Right ventricle myocardium superior (tissue), 1 donor: Measurements from ENCODE around the gene PRR4. TPM values are rescaled to one million over a fixed set of nuclear protein-coding genes. Genes with fewer than 3 reads are reported as not detected.

ENCODE experiments used
- ATAC-seq: fragments of 200-7000 bp; cut with Tn5 transposase; one replicate; pipeline ENCODE4 v1.9.1; 2020; ENCODE audit warnings: mild to moderate bottlenecking; ENCODE audit not compliant: poor library complexity
- DNase-seq: peaks from one replicate; pipeline ENCODE4 v3.0.0-alpha.2; 2020
- intact Hi-C: fragments of 100-400 bp; cut with DNase I; formaldehyde crosslinking; loops from one replicate; pipeline ENCODE4 v1.11.2; 2022
- long read RNA-seq: library from polyadenylated mRNA; unstranded; transcript quantifications from one replicate; pipeline ENCODE4 v2.0.0, GENCODE V29; 2021
- total RNA-seq: library from RNA; stranded (reverse); fragmentation: NEBNext Ultra II Directional; extraction: Animal tissue kit (Norgen Biotek cat#: 25700); gene quantifications from one replicate; pipeline ENCODE4 v1.2.1, GENCODE V29; 2021
- donor health status: DM: no; HTN: yes; CAD: no; lungs with severe emphysema.

PRR4 gene, protein sequence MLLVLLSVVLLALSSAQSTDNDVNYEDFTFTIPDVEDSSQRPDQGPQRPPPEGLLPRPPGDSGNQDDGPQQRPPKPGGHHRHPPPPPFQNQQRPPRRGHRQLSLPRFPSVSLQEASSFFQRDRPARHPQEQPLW
- 1.1 TPM for total RNA-seq
- long read RNA-seq = 0 reads

- DNase-seq = no peak
- ATAC-seq = no peak
- intact Hi-C loops = no loop called here
These were observed at the start of gene PRR4 for GRCh38 chr12:10849425-10849878. TSS of gene PRR4 (minus strand) at chr12:10849475. CDS start at chr12:10849437, 38 bp downstream.

DNA sequence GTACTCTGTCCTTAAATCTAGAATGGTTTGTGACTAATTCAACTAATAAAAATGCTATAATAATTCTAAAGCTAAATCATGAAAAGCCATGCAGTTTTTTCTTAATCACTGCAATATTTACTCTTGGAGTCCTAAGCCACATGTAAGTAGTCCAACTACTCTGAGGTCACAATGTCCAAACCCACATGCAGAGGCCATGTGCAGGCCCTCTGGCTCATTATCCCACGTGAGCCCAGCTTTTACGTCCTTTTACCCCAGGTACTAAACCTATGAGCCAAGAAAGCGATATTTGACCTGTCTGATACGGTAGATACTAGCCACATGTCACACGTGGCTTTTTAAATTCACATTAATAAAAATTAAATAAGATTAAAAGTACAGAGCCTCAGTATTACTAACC lies 47.6 kb upstream of the PRR4 start:
- intact Hi-C loops = no loop called here
- no peak for ATAC-seq
- no peak for DNase-seq

- ATAC-seq (no peak), DNase-seq (no peak)
- intact Hi-C loops = no loop called here
These were observed 42.7 kb upstream of the PRR4 start for GRCh38 chr12:10891937-10892336.

- intact Hi-C loops = no loop called here
- DNase-seq = no peak
- no peak for ATAC-seq
These were observed 40.0 kb upstream of the PRR4 start for GRCh38 chr12:10889226-10889625.

DNA sequence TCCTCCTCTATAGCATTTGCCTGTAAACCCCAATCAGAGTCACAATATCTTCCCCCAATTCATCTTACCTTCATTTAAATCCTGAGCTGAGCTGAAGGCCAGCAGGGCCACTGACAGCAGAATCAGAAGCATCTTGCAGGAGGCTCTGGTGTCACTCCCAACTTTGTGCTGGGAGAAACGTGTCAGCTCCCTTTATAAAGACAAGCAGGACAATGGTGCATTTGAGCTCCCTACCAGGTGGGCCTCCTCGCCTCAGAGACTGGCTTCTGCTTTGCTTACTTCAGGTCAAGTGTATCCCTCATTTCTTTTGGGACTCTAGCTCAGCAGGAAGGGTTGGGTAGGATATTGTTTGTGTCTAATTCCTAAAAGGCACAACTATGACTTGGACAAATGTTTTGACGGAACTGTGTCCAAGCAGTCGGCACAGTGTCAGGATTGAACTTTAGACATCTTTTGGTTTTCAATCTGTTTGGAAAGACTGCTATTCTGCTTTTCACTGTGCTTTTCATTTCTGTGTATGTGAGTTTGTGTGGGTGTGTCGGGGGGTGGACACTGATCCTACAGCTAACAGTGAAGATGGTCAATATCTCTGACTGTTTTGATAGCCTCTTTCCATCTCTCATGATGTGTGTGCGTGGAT lies 34.9 kb upstream of the PRR4 start, which contains the start of gene PRH1:
PRH1 (minus strand) TSS at position 170 of the 640 bp plus-strand sequence; CDS start at position 132, 38 bp downstream.
- DNase-seq = no peak
- ATAC-seq = no peak
- intact Hi-C loops = no loop called here

GRCh38 chr12:10873378-10873777 lies 24.1 kb upstream of the PRR4 start:
- ATAC-seq (no peak), DNase-seq (no peak)
- intact Hi-C loops = no loop called here

GRCh38 chr12:10867381-10867780 lies 18.1 kb upstream of the PRR4 start:
- no peak for DNase-seq
- intact Hi-C loops = loop anchor here (10.0 kb wide), 1 partner anchor 617 kb away; no protein-coding TSS in a partner anchor
- ATAC-seq = no peak

DNA sequence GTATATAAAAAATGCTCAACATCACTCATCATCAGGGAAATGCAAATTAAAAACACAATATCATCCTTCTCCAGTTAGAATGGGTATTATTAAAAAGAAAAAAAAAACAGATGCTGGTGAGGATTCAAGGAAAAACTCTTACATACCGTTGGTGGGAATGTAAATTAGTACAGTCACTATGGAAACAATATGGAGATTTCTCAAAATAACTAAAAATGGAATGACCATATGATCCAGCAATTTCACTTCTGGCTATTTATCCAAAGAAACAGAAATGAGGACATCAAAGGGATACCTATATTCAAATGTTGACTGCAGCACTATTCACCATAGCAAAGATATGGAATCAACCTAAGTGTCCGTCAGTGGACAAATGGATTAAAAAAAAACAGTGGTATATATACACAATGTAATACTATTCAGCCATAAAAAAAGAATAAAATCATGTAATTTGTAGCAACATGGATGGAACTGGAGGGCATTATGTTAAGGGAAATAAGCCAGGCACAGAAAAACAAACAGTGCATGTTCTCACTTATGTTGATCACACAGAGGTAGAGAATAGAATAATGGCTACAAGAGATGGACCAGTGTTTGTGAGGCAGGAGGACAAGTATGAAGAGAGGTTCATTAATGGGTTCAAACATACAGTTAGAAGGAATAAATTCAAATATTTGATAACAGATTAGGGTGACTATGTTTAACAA lies 14.4 kb upstream of the PRR4 start:
- intact Hi-C loops = loop anchor here (10.0 kb wide), 1 partner anchor 621 kb away; no protein-coding TSS in a partner anchor
- ATAC-seq = no peak
- no peak for DNase-seq

DNA sequence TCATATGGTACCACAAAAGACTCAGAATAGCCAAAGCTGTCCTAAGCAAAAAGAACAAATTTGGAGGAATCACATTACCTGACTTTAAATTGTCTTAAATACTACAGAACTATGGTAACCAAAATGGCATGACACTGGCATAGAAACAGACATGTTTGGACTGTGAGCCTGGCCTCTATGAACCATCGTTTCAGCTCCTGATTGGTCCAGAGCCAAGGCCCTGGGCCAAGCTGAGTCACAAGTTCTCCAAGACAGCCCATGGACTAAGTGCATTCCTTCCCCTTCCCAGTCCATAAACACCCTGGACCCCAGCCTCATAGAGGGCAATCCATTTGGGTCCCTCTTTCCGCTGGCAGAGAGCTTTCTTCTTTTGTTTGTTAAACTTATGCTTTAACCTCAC lies 12.1 kb upstream of the PRR4 start:
- intact Hi-C loops = loop anchor here (10.0 kb wide), 1 partner anchor 623 kb away; no protein-coding TSS in a partner anchor
- ATAC-seq (no peak), DNase-seq (no peak)

GRCh38 chr12:10855807-10856206 lies 6.5 kb upstream of the PRR4 start:
- ATAC-seq (no peak), DNase-seq (no peak)
- intact Hi-C loops = no loop called here

- DNase-seq = no peak
- no peak for ATAC-seq
- intact Hi-C loops = no loop called here
These were observed 4.5 kb upstream of the PRR4 start for GRCh38 chr12:10853776-10854175.

DNA sequence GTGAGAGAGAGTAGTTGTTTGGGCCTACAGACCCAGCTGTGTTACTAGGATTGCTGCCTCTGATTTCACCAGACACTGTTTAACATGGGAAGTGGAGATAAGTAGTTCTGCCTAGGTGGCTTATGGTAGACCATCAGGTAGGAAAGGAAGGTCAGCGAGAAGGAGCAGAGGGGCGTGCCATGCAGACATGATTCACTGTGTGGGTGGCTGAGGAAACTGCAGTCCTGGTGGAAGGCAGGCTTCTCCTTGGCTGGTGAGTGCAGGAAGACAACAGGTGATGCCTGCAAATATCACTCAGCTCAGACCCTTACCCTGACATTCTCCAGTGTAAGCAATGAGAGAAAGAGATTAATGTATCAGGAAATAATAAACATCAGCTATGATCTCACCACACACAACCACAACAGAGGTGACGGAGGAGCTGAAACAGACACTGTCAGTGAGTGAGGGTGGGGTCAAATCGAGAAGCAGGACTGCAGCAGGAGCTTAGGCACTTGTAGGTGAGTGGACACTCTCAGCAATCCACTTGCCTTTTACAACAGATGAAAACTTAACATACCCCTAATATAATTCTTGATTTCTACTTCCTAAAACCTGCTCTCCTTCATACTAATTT lies 2.1 kb upstream of the PRR4 start:
- ATAC-seq (no peak), DNase-seq (no peak)
- intact Hi-C loops = no loop called here

DNA sequence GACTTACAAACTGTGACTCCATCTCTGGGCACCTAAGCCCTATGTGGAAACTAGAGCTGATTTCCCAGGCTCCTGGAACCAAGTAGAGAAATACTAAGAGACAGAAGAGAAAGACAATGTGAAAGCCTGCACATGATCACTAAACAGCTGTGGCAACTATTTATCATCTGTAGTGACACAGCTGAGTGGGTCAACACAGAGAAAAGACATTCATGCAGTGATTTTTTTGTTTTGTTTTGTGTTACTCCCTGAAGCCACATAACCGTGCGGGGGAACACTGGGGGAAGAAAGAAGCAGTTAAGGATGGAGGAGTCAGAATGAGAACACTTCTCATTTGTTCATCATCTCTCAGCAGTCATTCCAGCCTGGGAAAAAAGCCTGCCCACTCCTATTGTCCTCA lies 1.5 kb downstream of the PRR4 start:
- DNase-seq = no peak
- intact Hi-C loops = no loop called here
- ATAC-seq = no peak

DNA sequence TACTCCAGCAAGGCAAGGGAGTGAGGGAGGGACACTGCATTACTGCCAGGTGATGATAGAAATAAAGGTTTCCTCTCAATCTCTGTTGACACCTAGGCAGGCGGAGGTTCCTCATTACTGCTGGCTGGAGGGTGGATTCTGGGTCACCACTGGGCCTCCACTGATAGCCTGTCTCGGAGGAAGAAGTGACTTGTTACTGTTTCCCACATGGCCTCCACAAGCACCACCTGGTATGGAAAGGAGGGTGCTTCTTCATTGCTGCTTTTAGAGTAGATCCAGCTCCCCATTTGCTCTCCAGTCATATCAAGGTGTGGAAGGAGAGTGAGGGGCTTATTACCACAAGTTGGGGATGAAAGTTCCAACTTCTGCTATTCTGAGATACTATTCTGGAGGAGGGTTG lies 6.4 kb downstream of the PRR4 start:
- DNase-seq (no peak), ATAC-seq (no peak)
- intact Hi-C loops = no loop called here

DNA sequence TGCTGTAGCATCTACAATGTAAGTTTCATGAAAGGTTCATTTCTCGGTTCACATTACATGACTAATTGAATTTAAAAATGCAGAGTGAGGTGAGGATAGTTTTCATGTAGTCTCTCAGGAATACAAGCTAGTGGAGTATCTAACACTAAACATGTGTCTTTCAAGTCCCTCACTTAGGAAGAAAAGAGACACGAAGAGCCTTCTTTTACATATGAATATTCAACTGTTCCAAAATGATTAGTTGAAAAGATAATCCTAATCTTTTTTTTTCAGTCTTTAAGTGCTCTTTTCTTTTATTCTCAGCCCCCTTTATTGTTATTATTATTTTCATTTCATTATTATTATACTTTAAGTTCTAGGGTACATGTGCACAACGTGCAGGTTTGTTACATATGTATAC lies 10.8 kb downstream of the PRR4 start:
- no peak for ATAC-seq
- intact Hi-C loops = no loop called here
- no peak for DNase-seq

DNA sequence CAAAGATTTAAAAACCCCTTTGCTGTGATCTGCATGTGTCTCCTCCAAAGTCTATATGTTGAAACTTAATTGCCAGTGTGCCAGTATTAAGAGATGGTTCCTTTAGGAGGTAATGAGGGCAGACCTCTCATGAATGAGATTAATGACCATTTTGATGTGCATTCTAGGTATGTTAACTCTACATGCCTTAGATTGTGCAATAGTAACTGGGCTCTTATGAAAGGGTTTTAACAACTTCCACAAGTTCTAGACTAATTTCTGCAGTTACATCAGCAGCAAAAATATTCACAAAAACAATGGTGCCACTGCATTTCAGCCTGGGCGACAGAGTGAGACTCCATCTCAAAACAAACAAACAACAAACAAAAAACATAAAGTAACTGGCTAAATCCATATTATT lies 19.3 kb downstream of the PRR4 start:
- intact Hi-C loops = no loop called here
- DNase-seq = no peak
- no peak for ATAC-seq

- no peak for ATAC-seq
- no peak for DNase-seq
- intact Hi-C loops = no loop called here
These were observed 23.0 kb downstream of the PRR4 start, which contains the start of gene TAS2R10 for GRCh38 chr12:10826258-10826657. TSS of gene TAS2R10 (minus strand) at chr12:10826358. CDS start at chr12:10826269, 89 bp downstream.

- no peak for ATAC-seq
- no peak for DNase-seq
- intact Hi-C loops = no loop called here
These were observed 24.3 kb downstream of the PRR4 start for GRCh38 chr12:10824957-10825356.

DNA sequence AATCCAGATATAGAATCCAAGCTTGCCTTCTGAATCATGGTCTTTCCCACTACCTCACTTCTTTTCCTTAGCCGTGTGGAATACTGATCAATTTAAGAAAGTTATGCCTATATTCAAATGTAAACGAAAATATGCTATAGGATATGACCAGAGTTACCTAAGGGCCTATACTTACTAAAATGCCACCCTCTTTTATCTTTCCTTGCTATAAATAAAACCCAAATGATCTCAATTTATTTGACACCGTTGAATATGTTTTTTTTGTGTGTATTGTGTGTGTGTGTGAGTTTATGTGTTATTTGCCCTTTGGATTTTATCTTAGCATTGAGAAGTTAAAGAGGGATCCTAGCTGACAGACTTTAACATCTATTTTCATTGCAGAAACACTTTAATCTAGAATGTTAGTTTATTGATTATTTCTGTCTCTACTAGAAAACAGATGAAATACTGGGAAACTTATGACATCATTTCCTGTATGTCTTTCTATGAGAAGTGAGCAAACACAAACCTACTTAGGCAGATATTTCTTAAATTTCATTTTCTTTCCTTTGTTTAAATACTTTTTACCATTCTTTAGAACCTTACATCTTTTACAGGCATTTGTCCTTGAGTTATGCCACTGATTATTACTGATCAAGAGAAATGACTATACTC lies 37.3 kb downstream of the PRR4 start:
- ATAC-seq = no peak
- intact Hi-C loops = no loop called here
- DNase-seq = no peak
